Embryonic facial prominence (tissue), 1 donor: ENCODE results near the gene INKA2.
"Not testable (repeated sequence)": the region's sequence is repeated elsewhere in the genome, so short reads cannot be mapped to it uniquely, and the experiment has no call there.

ENCODE experiments used
- DNase-seq: peaks from one replicate; pipeline ENCODE4 v3.0.0-alpha.2; 2016; ENCODE audit errors: extremely low spot score

Gene INKA2

GRCh38 chr1:111750856-111751255, 11.7 kb upstream of the INKA2 start:
- no peak for DNase-seq

- no peak for DNase-seq
Measured at GRCh38 chr1:111749628-111750027, 10.4 kb upstream of the INKA2 start.

GRCh38 chr1:111747947-111748346, 8.8 kb upstream of the INKA2 start:
- no peak for DNase-seq

GRCh38 chr1:111747282-111747734, 8.1 kb upstream of the INKA2 start:
- DNase-seq = no peak

GRCh38 chr1:111746614-111746999, 7.4 kb upstream of the INKA2 start:
- DNase-seq = no peak

- DNase-seq = no peak
Measured at GRCh38 chr1:111745675-111746613, 6.7 kb upstream of the INKA2 start.

GRCh38 chr1:111743679-111744101, 4.5 kb upstream of the INKA2 start:
- no peak for DNase-seq

GRCh38 chr1:111742938-111743549, 3.8 kb upstream of the INKA2 start:
- no peak for DNase-seq

GRCh38 chr1:111742292-111742691, 3.1 kb upstream of the INKA2 start:
- not testable (repeated sequence) for DNase-seq

- no peak for DNase-seq
Measured at GRCh38 chr1:111739925-111740765, 950 bp upstream of the INKA2 start.

GRCh38 chr1:111738436-111739193, 580 bp downstream of the INKA2 start:
- no peak for DNase-seq

GRCh38 chr1:111738133-111738435, 1.1 kb downstream of the INKA2 start:
- no peak for DNase-seq

- DNase-seq = no peak
Measured at GRCh38 chr1:111737216-111738132, 1.7 kb downstream of the INKA2 start.

GRCh38 chr1:111736548-111737215, 2.5 kb downstream of the INKA2 start:
- DNase-seq = no peak

GRCh38 chr1:111735858-111736544, 3.2 kb downstream of the INKA2 start:
- no peak for DNase-seq

GRCh38 chr1:111735321-111735720, 3.9 kb downstream of the INKA2 start:
- DNase-seq = no peak

- DNase-seq = no peak
Measured at GRCh38 chr1:111734856-111735255, 4.3 kb downstream of the INKA2 start.

GRCh38 chr1:111734426-111734825, 4.8 kb downstream of the INKA2 start:
- DNase-seq = no peak

GRCh38 chr1:111733992-111734341, 5.2 kb downstream of the INKA2 start:
- no peak for DNase-seq
